Endometrial microvascular endothelial cells (primary cell): ENCODE results near the gene IGSF9B. TPM values are rescaled to one million over a fixed set of nuclear protein-coding genes. Genes with fewer than 3 reads are reported as not detected.

ENCODE experiments used
- in situ Hi-C: cut with HindIII; loops from 2 replicates; pipeline ENCODE4 v1.10.0; 2017; ENCODE audit warnings: low sequenced_read_pairs, low pct_unique_long_range_greater_than_20kb; ENCODE audit errors: inconsistent ontology term
- total RNA-seq: library from RNA; depleted of rRNA; stranded (reverse); fragments of >200 nt; gene quantifications from one replicate; pipeline ENCODE4 v1.2.3, GENCODE V29; 2015; ENCODE audit errors: inconsistent ontology term

IGSF9B gene
- total RNA-seq, 1 donor from 2014 or later: not detected

- in situ Hi-C loops: no loop called here
These were observed 27.2 kb downstream of the IGSF9B start for GRCh38 chr11:133929401-133930052.

- in situ Hi-C loops: no loop called here
These were observed 28.1 kb downstream of the IGSF9B start for GRCh38 chr11:133928628-133929059.

DNA sequence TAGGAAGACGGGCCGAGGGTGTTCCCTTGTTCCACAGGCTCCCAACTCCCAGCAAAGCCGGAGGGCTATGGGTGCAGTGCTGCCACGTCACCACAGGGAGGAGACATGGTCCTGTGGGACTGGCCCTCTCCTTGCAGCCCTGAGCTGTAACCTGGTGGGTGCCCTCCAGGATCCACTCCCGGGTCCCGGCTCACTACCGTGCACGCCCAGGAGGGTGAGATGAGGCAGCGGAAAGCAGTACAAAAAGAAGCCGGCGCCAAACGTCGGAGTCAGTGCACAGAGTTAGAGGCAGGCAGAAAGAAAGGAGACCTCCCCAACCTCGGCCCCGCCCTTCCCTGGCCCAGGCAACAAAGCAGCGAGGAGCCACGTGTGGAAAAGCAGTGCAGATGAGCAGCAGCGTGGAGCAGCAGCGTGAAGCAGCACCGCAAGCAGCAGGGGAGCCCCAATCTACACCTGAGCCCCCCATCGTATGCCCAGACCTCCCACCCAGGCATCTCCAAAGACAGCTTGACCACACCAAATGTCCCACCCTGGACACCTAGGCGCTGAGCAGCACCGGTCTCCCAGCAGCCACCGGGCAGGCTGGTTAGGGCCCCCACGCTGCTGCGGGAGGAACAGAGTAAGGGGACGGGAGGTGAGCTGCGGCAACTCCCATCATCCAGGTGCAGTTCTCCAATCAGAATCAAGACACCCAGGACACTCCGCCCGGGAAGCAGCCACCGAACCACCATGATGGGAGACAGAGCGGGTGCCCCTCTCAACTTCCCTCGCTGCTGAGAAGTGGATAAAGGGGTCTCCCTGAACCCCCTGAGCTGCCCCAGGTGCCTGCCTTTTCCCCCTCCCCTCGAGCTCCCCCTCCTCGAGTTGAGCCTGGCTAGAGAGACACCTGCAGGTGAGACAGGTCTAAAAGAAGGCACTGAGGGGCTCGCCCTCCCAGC, 28.8 kb downstream of the IGSF9B start:
- in situ Hi-C loops: no loop called here

- in situ Hi-C loops: no loop called here
These were observed 30.1 kb downstream of the IGSF9B start for GRCh38 chr11:133926466-133927246.

- in situ Hi-C loops: no loop called here
These were observed 31.0 kb downstream of the IGSF9B start for GRCh38 chr11:133925756-133926155.

GRCh38 chr11:133924661-133925060, 32.1 kb downstream of the IGSF9B start:
- in situ Hi-C loops: no loop called here

GRCh38 chr11:133922078-133922870, 34.5 kb downstream of the IGSF9B start:
- in situ Hi-C loops: no loop called here

DNA sequence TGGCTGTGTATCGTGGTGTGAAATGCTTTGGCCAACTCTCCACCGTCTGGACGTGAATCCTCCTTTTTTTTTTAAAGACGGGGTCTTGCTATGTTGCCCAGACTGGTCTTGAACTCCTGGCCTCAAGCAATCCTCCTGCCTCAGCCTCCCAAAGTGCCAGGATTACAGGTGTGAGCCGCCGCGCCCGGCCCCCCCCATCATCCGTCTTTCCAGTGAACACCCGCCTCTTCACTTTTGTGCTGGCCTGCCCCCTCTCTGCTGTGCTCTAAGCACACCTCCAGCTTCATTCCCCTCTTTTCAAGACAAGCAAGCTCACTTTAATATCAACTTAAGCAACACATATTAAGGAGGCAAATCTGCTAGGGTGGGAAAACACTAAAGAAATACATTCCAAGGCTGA, 35.3 kb downstream of the IGSF9B start:
- in situ Hi-C loops: no loop called here

DNA sequence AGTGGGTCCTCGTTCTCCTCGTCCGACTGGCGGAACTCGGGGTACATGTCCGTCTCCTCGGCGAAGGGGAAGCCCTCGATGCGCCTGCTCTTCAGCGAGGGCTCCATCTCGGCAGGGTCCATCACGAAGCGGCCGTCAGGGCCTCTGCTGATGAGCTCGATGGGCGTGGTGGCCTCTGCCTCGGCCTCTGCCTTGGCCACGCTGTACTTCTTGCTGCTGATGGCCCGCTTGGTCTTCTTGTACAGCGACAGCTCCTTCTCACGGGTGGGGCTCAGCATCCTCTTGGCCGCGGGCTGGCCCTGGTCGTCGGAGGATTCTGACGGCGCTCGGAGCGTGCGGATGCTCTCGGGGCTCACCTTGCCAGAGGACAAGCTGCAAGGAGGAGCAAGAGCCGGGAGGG, 35.7 kb downstream of the IGSF9B start:
- in situ Hi-C loops: no loop called here

- in situ Hi-C loops: no loop called here
These were observed 36.4 kb downstream of the IGSF9B start for GRCh38 chr11:133920109-133920990.

DNA sequence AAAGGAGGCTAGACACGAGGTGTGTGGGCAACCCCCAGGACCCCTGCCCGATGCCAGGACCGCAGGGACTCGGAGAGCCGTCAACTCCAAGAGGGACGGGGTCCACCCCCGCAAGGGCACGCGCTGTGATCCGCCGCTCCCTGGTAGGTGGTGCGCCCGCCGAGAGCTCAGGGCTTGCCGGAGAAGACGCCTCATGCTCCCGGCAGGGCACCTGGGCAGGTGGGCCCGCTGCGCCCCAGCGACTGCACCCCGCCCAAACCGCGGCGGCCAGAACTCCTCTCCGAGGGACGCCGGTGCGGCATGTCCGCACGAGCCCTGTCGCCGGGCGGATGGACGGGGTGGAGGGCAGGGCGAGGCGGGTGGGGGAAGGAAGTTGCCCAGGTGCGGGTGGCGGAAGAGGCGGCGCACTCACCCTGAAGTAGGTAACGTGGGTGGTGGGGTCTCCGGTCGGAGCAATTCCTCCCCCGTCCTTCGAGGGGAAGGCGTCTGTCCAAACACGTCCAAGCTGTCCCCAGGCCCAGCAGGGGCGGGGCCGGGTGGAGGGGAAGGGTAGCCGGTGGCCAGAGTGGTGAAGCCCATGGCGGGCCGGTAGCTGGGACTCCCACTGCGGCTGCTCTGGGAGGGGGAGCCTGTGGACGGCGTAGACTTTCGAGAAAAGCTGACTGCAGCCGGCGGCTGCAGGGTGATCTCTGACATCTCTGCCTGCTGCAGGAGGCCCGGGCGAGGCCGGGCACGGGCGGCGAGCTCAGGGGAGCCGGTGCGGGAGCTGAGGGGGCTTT, 37.2 kb downstream of the IGSF9B start:
- in situ Hi-C loops: no loop called here

- in situ Hi-C loops: no loop called here
These were observed 38.0 kb downstream of the IGSF9B start for GRCh38 chr11:133918608-133919260.

DNA sequence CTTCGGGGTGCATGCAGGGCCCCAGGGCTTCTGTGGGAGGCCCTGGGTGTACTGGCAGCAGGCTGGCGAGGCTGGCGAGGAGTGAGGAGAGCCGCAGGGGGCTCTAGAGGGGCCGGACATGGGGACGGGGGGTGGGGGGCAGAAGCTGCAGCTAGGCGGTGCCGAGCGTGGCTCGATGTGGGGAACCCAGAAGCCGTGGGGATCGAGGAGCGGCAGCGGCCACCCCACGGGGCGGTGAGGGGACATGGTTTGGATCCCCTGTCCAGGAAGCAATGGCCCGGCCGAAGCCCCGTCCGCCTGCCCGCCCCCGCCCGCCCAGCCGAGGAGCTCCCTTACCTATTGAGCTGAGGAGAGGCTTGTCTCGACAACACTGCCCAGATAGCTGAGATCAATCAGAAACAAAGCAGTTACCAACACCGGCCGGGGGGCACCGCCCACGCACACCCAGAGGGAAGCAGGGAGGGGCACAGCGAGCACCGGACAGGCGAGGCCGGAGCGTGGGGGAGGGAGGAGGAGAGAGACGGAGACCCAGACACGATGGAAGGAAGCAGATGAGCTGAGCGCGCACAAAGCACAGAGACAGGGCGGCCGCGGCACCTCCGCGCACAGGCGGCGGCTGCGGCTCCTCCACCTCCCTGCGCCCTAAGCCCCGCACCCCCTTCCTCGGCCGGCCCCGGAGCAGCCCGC, 38.7 kb downstream of the IGSF9B start:
- in situ Hi-C loops: no loop called here

GRCh38 chr11:133916784-133917440, 39.9 kb downstream of the IGSF9B start:
- in situ Hi-C loops: no loop called here

DNA sequence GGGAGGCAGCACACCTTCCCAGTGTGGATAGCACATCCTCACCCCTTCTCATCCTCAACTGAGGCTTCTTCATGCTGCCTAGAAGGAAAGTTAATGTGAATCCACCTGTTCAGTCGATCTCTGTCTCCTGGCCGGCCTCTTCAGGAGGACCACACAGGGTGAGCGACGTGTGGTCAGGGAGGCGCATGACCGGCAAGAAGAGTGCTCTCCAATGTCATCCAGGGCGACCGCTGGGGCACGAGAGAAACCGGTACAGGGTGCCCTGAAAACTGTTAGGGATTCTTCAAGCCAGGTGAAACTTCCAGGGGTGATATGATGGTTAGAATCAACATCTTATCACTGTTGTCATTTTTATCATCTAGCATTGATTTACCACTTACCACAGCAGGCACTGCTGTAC, 43.0 kb downstream of the IGSF9B start:
- in situ Hi-C loops: no loop called here

DNA sequence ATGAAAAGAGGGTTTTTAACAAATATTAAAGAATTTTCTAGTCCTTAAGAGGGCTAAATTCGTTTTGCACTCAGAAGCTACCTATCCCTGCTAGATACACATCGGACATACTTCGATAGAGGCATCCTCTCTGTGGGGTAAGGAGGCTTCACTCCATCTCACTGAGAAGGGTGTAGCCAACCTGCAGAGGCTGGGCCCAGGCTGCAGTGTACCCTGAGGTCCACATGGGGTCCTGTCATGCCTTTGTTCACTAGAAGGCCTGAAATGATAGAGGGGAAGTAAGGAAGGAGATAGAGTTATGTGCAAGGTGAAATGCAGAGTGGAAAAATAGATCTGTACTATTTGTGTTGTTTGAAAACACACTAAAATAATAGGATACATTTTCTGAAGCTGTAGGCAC, 45.6 kb downstream of the IGSF9B start:
- in situ Hi-C loops: no loop called here
